ENCODE data around the gene PTPN2.

PTPN2 gene

GRCh38 chr18:12883684-12884405 is at the start of gene PTPN2:
Gene PTPN2 (minus strand): TSS chr18:12884237. CDS start chr18:12884141, 96 bp downstream.
- peak within 1 kb of the TSS; percentile 68 for H3K4me3 ChIP-seq (ENCODE audit: control insufficient read depth, low read depth, low read length)
- TF ChIP-seq, protein P1, sequence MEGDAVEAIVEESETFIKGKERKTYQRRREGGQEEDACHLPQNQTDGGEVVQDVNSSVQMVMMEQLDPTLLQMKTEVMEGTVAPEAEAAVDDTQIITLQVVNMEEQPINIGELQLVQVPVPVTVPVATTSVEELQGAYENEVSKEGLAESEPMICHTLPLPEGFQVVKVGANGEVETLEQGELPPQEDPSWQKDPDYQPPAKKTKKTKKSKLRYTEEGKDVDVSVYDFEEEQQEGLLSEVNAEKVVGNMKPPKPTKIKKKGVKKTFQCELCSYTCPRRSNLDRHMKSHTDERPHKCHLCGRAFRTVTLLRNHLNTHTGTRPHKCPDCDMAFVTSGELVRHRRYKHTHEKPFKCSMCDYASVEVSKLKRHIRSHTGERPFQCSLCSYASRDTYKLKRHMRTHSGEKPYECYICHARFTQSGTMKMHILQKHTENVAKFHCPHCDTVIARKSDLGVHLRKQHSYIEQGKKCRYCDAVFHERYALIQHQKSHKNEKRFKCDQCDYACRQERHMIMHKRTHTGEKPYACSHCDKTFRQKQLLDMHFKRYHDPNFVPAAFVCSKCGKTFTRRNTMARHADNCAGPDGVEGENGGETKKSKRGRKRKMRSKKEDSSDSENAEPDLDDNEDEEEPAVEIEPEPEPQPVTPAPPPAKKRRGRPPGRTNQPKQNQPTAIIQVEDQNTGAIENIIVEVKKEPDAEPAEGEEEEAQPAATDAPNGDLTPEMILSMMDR (conservative IDR thresholded peaks at IDR 0.05; ENCODE audit: control insufficient read depth, insufficient read depth, low read depth, low read length) = no peak
- DNase-seq (ENCODE audit: low read depth) = peak; percentile 94

DNA sequence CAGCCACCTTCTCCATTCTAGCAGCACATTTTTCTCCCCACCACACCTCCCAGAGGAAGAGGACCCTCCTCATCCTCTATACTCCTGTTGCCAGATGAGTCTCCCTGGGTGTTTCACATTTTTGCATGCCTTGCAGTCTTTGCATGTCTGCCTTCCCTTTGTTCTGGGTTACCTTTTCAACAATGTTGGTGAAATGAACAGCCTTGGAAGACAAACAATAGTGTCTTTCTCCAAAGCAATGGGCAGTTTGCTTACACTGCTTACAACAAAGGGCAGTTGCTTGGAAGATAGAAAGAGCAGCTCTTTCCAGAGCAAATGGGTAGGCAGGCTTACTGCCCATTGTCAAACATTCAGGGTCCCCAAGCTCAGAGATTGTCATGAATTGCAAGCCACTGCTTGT is 49.3 kb upstream of the PTPN2 start:
- no peak for DNase-seq (ENCODE audit: low read depth)
- H3K4me3 ChIP-seq (ENCODE audit: control insufficient read depth, low read depth, low read length) = no peak overlapping the region
- TF ChIP-seq, protein P1 (conservative IDR thresholded peaks at IDR 0.05; ENCODE audit: control insufficient read depth, insufficient read depth, low read depth, low read length) = no peak

- no peak overlapping the region for H3K4me3 ChIP-seq (ENCODE audit: control insufficient read depth, low read depth, low read length)
- TF ChIP-seq, protein P1 (conservative IDR thresholded peaks at IDR 0.05; ENCODE audit: control insufficient read depth, insufficient read depth, low read depth, low read length) = no peak
- DNase-seq (ENCODE audit: low read depth) = no peak
Measured at GRCh38 chr18:12930908-12931307, 46.9 kb upstream of the PTPN2 start.

GRCh38 chr18:12930376-12930775 is 46.3 kb upstream of the PTPN2 start:
- TF ChIP-seq, protein P1 (conservative IDR thresholded peaks at IDR 0.05; ENCODE audit: control insufficient read depth, insufficient read depth, low read depth, low read length) = no peak
- no peak for DNase-seq (ENCODE audit: low read depth)
- no peak overlapping the region for H3K4me3 ChIP-seq (ENCODE audit: control insufficient read depth, low read depth, low read length)

- no peak for DNase-seq (ENCODE audit: low read depth)
- no peak overlapping the region for H3K4me3 ChIP-seq (ENCODE audit: control insufficient read depth, low read depth, low read length)
- TF ChIP-seq, protein P1 (conservative IDR thresholded peaks at IDR 0.05; ENCODE audit: control insufficient read depth, insufficient read depth, low read depth, low read length) = no peak
Measured at GRCh38 chr18:12929477-12930083, 45.5 kb upstream of the PTPN2 start.

- no peak overlapping the region for H3K4me3 ChIP-seq (ENCODE audit: control insufficient read depth, low read depth, low read length)
- TF ChIP-seq, protein P1 (conservative IDR thresholded peaks at IDR 0.05; ENCODE audit: control insufficient read depth, insufficient read depth, low read depth, low read length) = no peak
- no peak for DNase-seq (ENCODE audit: low read depth)
Measured at GRCh38 chr18:12928641-12929040, 44.6 kb upstream of the PTPN2 start.

All from fibroblast of mammary gland (primary cell).